Transverse colon (tissue), 4 donors: ENCODE data around the gene TNFSF11. TPM values are rescaled to one million over a fixed set of nuclear protein-coding genes. Genes with fewer than 3 reads are reported as not detected.

ENCODE experiments used
- DNase-seq: peaks from one replicate; pipeline ENCODE4 v3.0.0-alpha.2; 2019
- H3K27ac ChIP-seq, 4 donors: fragments of 200-600 bp; sonication (generic); 2 replicates each; pipeline ENCODE4 v1.5.1; 2016 to 2018; ENCODE audit warnings: inconsistent platforms in 4 of 4
- H3K27me3 ChIP-seq: fragments of 200-600 bp; sonication (generic); 2 replicates; pipeline ENCODE4 v1.5.1; 2017; ENCODE audit warnings: inconsistent platforms
- H3K36me3 ChIP-seq, 4 donors: fragments of 200-600 bp; sonication (generic); 2 replicates each; pipeline ENCODE4 v1.5.1; 2017 to 2019; ENCODE audit warnings: inconsistent platforms in 4 of 4
- H3K4me1 ChIP-seq, 4 donors: fragments of 200-600 bp; sonication (generic); 2 replicates each; pipeline ENCODE4 v1.5.1; 2017 to 2020; ENCODE audit warnings: inconsistent platforms in 4 of 4
- H3K4me3 ChIP-seq, 4 donors: fragments of 200-600 bp; sonication (generic); 1 replicate in 1 of 4; 2 replicates in 3 of 4; pipeline versions ENCODE4 v1.5.1 to v1.6.1; 2017 to 2019; ENCODE audit warnings: inconsistent platforms in 4 of 4
- H3K9me3 ChIP-seq, 2 donors: fragments of 200-600 bp; sonication (generic); 2 replicates each; pipeline ENCODE4 v1.5.1; 2017 to 2019; ENCODE audit warnings: inconsistent platforms in 2 of 2
- CTCF ChIP-seq, 5 experiments: fragments of 200-600 bp in 3 of 5; fragments of 450-650 bp in 2 of 5; sonication (generic) in 3 of 5; IDR thresholded peaks; 1 replicate in 2 of 5; 2 replicates in 3 of 5; pipeline ENCODE4 v1.5.1; 2016 to 2017; ENCODE audit warnings: antibody characterized with exemption in 5 of 5, inconsistent platforms in 3 of 5, mild to moderate bottlenecking in 2 of 5, moderate library complexity in 1 of 5
- EP300 ChIP-seq: sonication (generic); formaldehyde crosslinking; IDR thresholded peaks from one replicate; pipeline ENCODE4 v1.6.1; 2017; ENCODE audit warnings: antibody characterized with exemption, low read depth
- POLR2A ChIP-seq: fragments of 450-650 bp; IDR thresholded peaks from one replicate; pipeline ENCODE4 v1.6.1; 2016; ENCODE audit warnings: antibody characterized with exemption, mild to moderate bottlenecking, moderate library complexity
- POLR2AphosphoS5 ChIP-seq, 3 donors: sonication (generic); formaldehyde crosslinking; IDR thresholded peaks; one replicate each; pipeline ENCODE4 v1.6.1; 2016; ENCODE audit warnings: antibody characterized with exemption in 3 of 3
- WGBS, 2 donors: methylation state at CpG; one replicate each; pipeline ENCODE4 v1.1.5; 2018; ENCODE audit warnings: low coverage in 1 of 2; 5-methylcytosine and 5-hydroxymethylcytosine counted together
- in situ Hi-C, 4 donors: fragments of 200-750 bp; cut with MboI; loops; one replicate each; pipeline versions ENCODE4 v1.15.0 to v1.15.1; 2017; ENCODE audit warnings: low sequenced_read_pairs in 3 of 4, low pct_ligation_motif_present in 1 of 4, low pct_unique_long_range_greater_than_20kb in 1 of 4
- intact Hi-C: fragments of 100-400 bp; cut with DNase I; formaldehyde crosslinking; loops from one replicate; pipeline ENCODE4 v1.15.1; 2023; ENCODE audit warnings: low total_unique reads
- total RNA-seq, 4 donors: library from RNA; depleted of rRNA; stranded (reverse); fragments of >200 nt; gene quantifications; one replicate each; pipeline ENCODE4 v1.1.0, GENCODE V29; 2016

The TNFSF11 gene
- total RNA-seq, 4 donors from 2014 or later, result 0.79 TPM; not detected in 3

GRCh38 chr13:42595253-42595571, 21.3 kb downstream of the TNFSF11 start:
- Histone ChIP-seq H3K27ac (no peak overlapping the region), H3K36me3 (no peaks in the 10 kb centered on the region), H3K4me3 (no peak overlapping the region), H3K9me3 (no peaks in the 10 kb centered on the region), H3K4me1 (peaks cover 0 to 14% (median 8%) of the 10 kb centered on the region in 4 donors), H3K27me3 (no peaks in the 10 kb centered on the region)
- intact Hi-C loops, result no loop called here
- no peak for TF ChIP-seq POLR2A
- no peak for TF ChIP-seq EP300
- no peak for TF ChIP-seq POLR2AphosphoS5 (IDR thresholded peaks at IDR 0.05)
- no peak for TF ChIP-seq CTCF (IDR thresholded peaks at IDR 0.05)
- in situ Hi-C loops, result loop anchor here in 2 of 4 donors (25.0 kb wide), 2 partner anchors 542 to 1217 kb away; no protein-coding TSS in a partner anchor
- DNase-seq, result no peak
- WGBS, 2 donors, result 53 to 80% methylated on average over 4 of the region's 4 CpGs

- Histone ChIP-seq H3K9me3 (no peaks in the 10 kb centered on the region), H3K4me3 (no peak overlapping the region), H3K27me3 (no peaks in the 10 kb centered on the region), H3K4me1 (peaks cover 0 to 14% (median 8%) of the 10 kb centered on the region in 4 donors), H3K36me3 (no peaks in the 10 kb centered on the region), H3K27ac (no peak overlapping the region)
- 72 to 91% methylated on average over 4 of the region's 4 CpGs for WGBS, 2 donors
- intact Hi-C loops, result no loop called here
- DNase-seq, result no peak
- no peak for TF ChIP-seq EP300
- no peak for TF ChIP-seq POLR2A
- no peak for TF ChIP-seq CTCF (IDR thresholded peaks at IDR 0.05)
- no peak for TF ChIP-seq POLR2AphosphoS5 (IDR thresholded peaks at IDR 0.05)
- in situ Hi-C loops, result loop anchor here in 2 of 4 donors (25.0 kb wide), 2 partner anchors 540 to 1215 kb away; no protein-coding TSS in a partner anchor
Observed at GRCh38 chr13:42597505-42597904, 23.6 kb downstream of the TNFSF11 start.

GRCh38 chr13:42600943-42601342, 27.0 kb downstream of the TNFSF11 start:
- in situ Hi-C loops (no loop called here), intact Hi-C loops (no loop called here)
- no peaks in the 10 kb centered on the region for H3K9me3 ChIP-seq
- peaks cover 0 to 4% (median 4%) of the 10 kb centered on the region in 4 donors for H3K4me1 ChIP-seq
- WGBS, 2 donors, result 76 to 100% methylated on average over 1 of the region's 1 CpG
- H3K27ac ChIP-seq, result no peak overlapping the region
- no peaks in the 10 kb centered on the region for H3K27me3 ChIP-seq
- no peaks in the 10 kb centered on the region for H3K36me3 ChIP-seq
- no peak overlapping the region for H3K4me3 ChIP-seq
- no peak for DNase-seq
- TF ChIP-seq EP300, result no peak
- TF ChIP-seq POLR2A, result no peak
- TF ChIP-seq POLR2AphosphoS5 (IDR thresholded peaks at IDR 0.05), result no peak
- TF ChIP-seq CTCF (IDR thresholded peaks at IDR 0.05), result no peak

DNA sequence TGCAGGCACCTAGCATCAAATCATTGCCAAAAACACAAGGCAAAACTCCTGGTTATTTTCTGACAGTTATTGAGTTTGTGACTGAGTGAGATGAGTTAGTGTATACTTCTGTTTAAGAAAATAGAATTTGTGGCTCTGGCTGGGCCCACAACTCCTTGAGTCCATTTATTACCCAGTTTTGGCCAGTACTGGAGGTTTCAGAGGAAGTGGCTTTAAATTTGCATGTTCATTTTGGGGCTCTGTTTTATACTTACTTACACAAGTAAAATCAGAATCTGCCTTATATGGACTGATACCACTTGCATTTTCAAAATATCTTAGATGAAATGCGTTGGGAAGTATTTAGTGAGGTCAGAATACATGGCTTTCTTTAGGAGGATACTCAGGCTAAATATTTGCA, 29.0 kb downstream of the TNFSF11 start:
- Histone ChIP-seq H3K4me1 (peaks cover 0 to 4% (median 2%) of the 10 kb centered on the region in 4 donors), H3K27me3 (no peaks in the 10 kb centered on the region), H3K4me3 (no peak overlapping the region), H3K9me3 (no peaks in the 10 kb centered on the region), H3K27ac (peak overlapping the region in 2 of 4 donors; percentile 3 to 51), H3K36me3 (no peaks in the 10 kb centered on the region)
- in situ Hi-C loops (no loop called here), intact Hi-C loops (no loop called here)
- 40 to 60% methylated on average over 1 of the region's 1 CpG for WGBS, 2 donors
- no peak for TF ChIP-seq POLR2A
- no peak for DNase-seq

DNA sequence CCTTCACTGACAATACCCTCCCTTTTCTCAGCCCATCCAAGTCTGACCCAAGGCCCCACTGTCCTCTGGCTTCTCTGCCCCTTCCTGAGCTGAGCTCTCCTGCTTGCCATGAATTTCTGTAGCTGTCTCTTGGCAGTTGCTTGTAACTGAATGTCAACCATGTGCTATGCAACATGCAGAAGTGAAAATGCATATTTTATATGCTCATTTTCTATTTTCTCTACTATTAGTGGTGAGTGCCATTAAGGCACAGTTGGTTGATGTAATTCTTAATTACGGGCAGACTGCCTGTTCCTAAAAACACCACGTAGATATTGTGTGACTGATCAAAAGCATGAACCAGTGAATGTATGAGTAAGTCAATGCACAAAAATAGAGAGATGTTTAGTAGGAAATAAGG, 29.6 kb downstream of the TNFSF11 start:
- no peaks in the 10 kb centered on the region for H3K9me3 ChIP-seq
- in situ Hi-C loops, result no loop called here
- TF ChIP-seq POLR2A (no peak), EP300 (no peak), CTCF (IDR thresholded peaks at IDR 0.05) (no peak), POLR2AphosphoS5 (IDR thresholded peaks at IDR 0.05) (no peak)

More for the DNA sequence above, 29.6 kb downstream of the TNFSF11 start:
- Histone ChIP-seq H3K27ac (peak overlapping the region in 2 of 4 donors; percentile 3 to 51), H3K27me3 (no peaks in the 10 kb centered on the region), H3K36me3 (no peaks in the 10 kb centered on the region), H3K4me3 (no peak overlapping the region), H3K4me1 (peaks cover 0 to 4% (median 2%) of the 10 kb centered on the region in 4 donors)
- WGBS, 2 donors, result 89% methylated on average over 2 of the region's 2 CpGs; no CpG with 5 or more reads in 1 of the 2 donors
- DNase-seq, result no peak
- intact Hi-C loops, result no loop called here
